Loucy (cell line): ENCODE results near the gene RPL15.

Experiments
- H2AFZ ChIP-seq: fragments of 200-600 bp; sonication (generic); 2 replicates; pipeline ENCODE4 v1.6.0; 2016; ENCODE audit warnings: antibody characterized with exemption, mild to moderate bottlenecking, low read length, moderate library complexity
- H3F3A ChIP-seq: fragments of 200-600 bp; 2 replicates; pipeline ENCODE4 v1.6.0; 2016; ENCODE audit warnings: antibody characterized with exemption, low read depth, mild to moderate bottlenecking
- H3K27me3 ChIP-seq: fragments of 200-600 bp; sonication (generic); 2 replicates; pipeline ENCODE4 v1.6.1; 2014; ENCODE audit warnings: low read length, mild to moderate bottlenecking; ENCODE audit not compliant: insufficient read depth, poor library complexity, severe bottlenecking
- H3K36me3 ChIP-seq: fragments of 200-600 bp; sonication (generic); 2 replicates; pipeline ENCODE4 v1.6.1; 2016; ENCODE audit warnings: low read length; ENCODE audit not compliant: insufficient read depth
- H3K4me1 ChIP-seq: fragments of 200-600 bp; sonication (generic); 2 replicates; pipeline ENCODE4 v1.5.1; 2014; ENCODE audit warnings: low read length, mild to moderate bottlenecking; ENCODE audit not compliant: insufficient read depth, poor library complexity, severe bottlenecking
- H3K4me2 ChIP-seq: fragments of 200-600 bp; sonication (generic); 2 replicates; pipeline ENCODE4 v1.6.0; 2014; ENCODE audit warnings: antibody characterized with exemption, low read length, low read depth, mild to moderate bottlenecking; ENCODE audit not compliant: poor library complexity, severe bottlenecking
- H3K4me3 ChIP-seq: fragments of 200-600 bp; sonication (generic); 2 replicates; pipeline ENCODE4 v1.5.1; 2014; ENCODE audit warnings: low read length, mild to moderate bottlenecking, mixed read lengths; ENCODE audit not compliant: poor library complexity, severe bottlenecking
- H3K79me2 ChIP-seq: fragments of 200-600 bp; sonication (generic); 2 replicates; pipeline ENCODE4 v1.6.1; 2014; ENCODE audit warnings: low read length; ENCODE audit not compliant: insufficient read depth
- H3K9ac ChIP-seq: fragments of 200-600 bp; sonication (generic); 2 replicates; pipeline ENCODE4 v1.6.0; 2014; ENCODE audit warnings: mild to moderate bottlenecking, low read depth, low read length, moderate library complexity; ENCODE audit not compliant: poor library complexity, severe bottlenecking
- H3K9me2 ChIP-seq: fragments of 200-600 bp; sonication (generic); replicated peaks from 2 replicates; pipeline ENCODE4 v1.6.1; 2016; ENCODE audit warnings: low read depth, low read length, mixed read lengths
- H3K9me3 ChIP-seq: fragments of 200-600 bp; sonication (generic); 2 replicates; pipeline ENCODE4 v1.6.1; 2014; ENCODE audit warnings: mild to moderate bottlenecking, antibody characterized with exemption, low read length, low read depth; ENCODE audit not compliant: insufficient read depth
- H4K20me1 ChIP-seq: fragments of 200-600 bp; sonication (generic); 2 replicates; pipeline ENCODE4 v1.6.0; 2014; ENCODE audit warnings: antibody characterized with exemption, low read length, mild to moderate bottlenecking; ENCODE audit not compliant: insufficient read depth, poor library complexity, severe bottlenecking
- CTCF ChIP-seq: fragments of 200-600 bp; sonication (generic); conservative IDR thresholded peaks from 2 replicates; pipeline ENCODE4 v1.5.1; 2014; ENCODE audit warnings: mild to moderate bottlenecking, antibody characterized with exemption, low read length
- EZH2phosphoT487 ChIP-seq: fragments of 200-600 bp; IDR thresholded peaks from 2 replicates; pipeline ENCODE4 v1.6.1; 2018; ENCODE audit warnings: antibody characterized with exemption, mild to moderate bottlenecking, moderate library complexity, borderline replicate concordance

Gene RPL15

DNA sequence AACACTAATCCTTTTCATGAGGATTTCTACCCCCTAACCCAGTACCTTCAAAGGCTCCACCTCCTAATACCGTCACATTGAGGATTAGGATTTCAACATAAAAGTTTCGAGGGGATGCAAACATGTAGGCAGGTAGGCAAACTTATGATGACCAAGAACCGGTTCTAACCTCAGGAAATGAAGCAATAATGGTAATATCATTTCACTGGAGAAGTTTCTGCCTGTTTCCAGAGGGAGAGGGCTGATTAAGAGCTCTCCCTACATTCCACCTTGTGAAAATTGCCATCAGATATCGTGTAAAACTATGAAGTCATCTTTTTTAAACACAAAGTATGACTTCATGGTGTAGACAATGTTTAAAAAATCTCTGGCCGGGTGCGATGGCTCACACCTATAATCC lies 31.7 kb upstream of the RPL15 start:
- H3K27me3 ChIP-seq, result no peaks in the 10 kb centered on the region
- peaks cover 56% of the 10 kb centered on the region; the same call in 1 of the 2 replicates for H3K36me3 ChIP-seq
- no peaks in the 10 kb centered on the region for H3K9me2 ChIP-seq
- no peak overlapping the region for H3K9ac ChIP-seq
- no peak overlapping the region for H2AFZ ChIP-seq
- peaks cover 79% of the 10 kb centered on the region for H4K20me1 ChIP-seq
- no peak overlapping the region for H3K4me2 ChIP-seq
- no peak overlapping the region for H3K4me3 ChIP-seq
- H3K9me3 ChIP-seq, result no peaks in the 10 kb centered on the region
- peaks cover 13% of the 10 kb centered on the region for H3K4me1 ChIP-seq
- H3F3A ChIP-seq, result no peaks in the 10 kb centered on the region
- no peak for TF ChIP-seq EZH2phosphoT487
- no peak for TF ChIP-seq CTCF
- H3K79me2 ChIP-seq, result peaks cover 95% of the 10 kb centered on the region

DNA sequence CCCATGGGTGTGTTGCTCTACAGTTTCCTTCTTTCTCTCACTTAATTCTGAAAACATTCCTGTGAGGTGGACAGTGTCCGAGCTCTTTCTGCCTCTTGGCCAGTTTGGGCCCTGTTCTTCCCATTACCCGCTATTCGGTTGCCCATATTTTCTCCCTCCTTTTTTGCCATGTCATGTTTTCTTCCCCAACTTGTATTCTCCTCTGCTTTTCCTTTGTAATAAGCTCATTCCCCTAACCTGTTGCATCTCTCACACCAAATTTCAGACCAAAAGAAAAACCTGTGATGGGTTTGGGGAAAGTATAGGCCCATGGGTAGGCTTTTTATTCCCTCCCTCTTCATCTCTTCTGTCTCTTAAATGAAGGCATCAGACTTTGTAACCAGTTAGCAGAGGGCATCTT lies 30.6 kb upstream of the RPL15 start:
- TF ChIP-seq EZH2phosphoT487, result no peak
- TF ChIP-seq CTCF, result no peak
- no peaks in the 10 kb centered on the region for H3K9me3 ChIP-seq
- H3K36me3 ChIP-seq, result peaks cover 67% of the 10 kb centered on the region; the same call in 1 of the 2 replicates
- H4K20me1 ChIP-seq, result peaks cover 68% of the 10 kb centered on the region
- H3K9ac ChIP-seq, result no peak overlapping the region
- H2AFZ ChIP-seq, result no peak overlapping the region
- peaks cover 87% of the 10 kb centered on the region for H3K79me2 ChIP-seq
- no peak overlapping the region for H3K4me2 ChIP-seq
- peaks cover 3% of the 10 kb centered on the region for H3K4me1 ChIP-seq
- H3K27me3 ChIP-seq, result no peaks in the 10 kb centered on the region
- no peaks in the 10 kb centered on the region for H3K9me2 ChIP-seq
- no peak overlapping the region for H3K4me3 ChIP-seq
- H3F3A ChIP-seq, result no peaks in the 10 kb centered on the region

GRCh38 chr3:23888617-23889228 lies 28.2 kb upstream of the RPL15 start:
- TF ChIP-seq CTCF (peak; percentile 90), EZH2phosphoT487 (no peak)
- H4K20me1 ChIP-seq, result peaks cover 48% of the 10 kb centered on the region
- no peaks in the 10 kb centered on the region for H3K9me2 ChIP-seq
- peaks cover 67% of the 10 kb centered on the region for H3K79me2 ChIP-seq
- no peaks in the 10 kb centered on the region for H3K4me1 ChIP-seq
- peaks cover 77% of the 10 kb centered on the region; the same call in 1 of the 2 replicates for H3K36me3 ChIP-seq
- H3K27me3 ChIP-seq, result no peaks in the 10 kb centered on the region
- no peak overlapping the region for H2AFZ ChIP-seq
- H3F3A ChIP-seq, result no peaks in the 10 kb centered on the region
- no peak overlapping the region for H3K4me3 ChIP-seq
- no peak overlapping the region for H3K4me2 ChIP-seq
- no peak overlapping the region for H3K9ac ChIP-seq
- H3K9me3 ChIP-seq, result no peaks in the 10 kb centered on the region
